Heart left ventricle (tissue), 13 donors: ENCODE measurements around the gene CPEB1.

Experiments used
- CTCF ChIP-seq, 12 donors: fragments of 200-600 bp; sonication (generic) in 4 of 12; IDR thresholded peaks; one replicate each; pipeline versions ENCODE4 v1.5.0 to v1.8.0; 2018 to 2022; ENCODE audit warnings: antibody characterized with exemption in 12 of 12, mild to moderate bottlenecking in 5 of 12
- POLR2A ChIP-seq, 2 donors: fragments of 450-650 bp; IDR thresholded peaks; one replicate each; pipeline ENCODE4 v1.6.1; 2017; ENCODE audit warnings: antibody characterized with exemption in 2 of 2, mild to moderate bottlenecking in 2 of 2, moderate library complexity in 2 of 2
- donor health status: ischemic (EF 13 %, LVEDD 7.1; RV severe dilation, severe dysfunction).
- donor health status: DM: no; HTN: yes; CAD: no.
- donor health status: DM: no; HTN: no; CAD: no.
- donor health status: ischemic (EF 25% LVEDD 6.9; RV normal size, moderate dysfunction).
- donor health status: ischemic (EF 25% LVEDD 5.7; RV mildly dilated, moderate dysfunction).
- donor health status: ischemic (EF 35%, LVEDD 5.7; RV mildly dilated, moderate dysfunction).
- donor health status: nonischemic (EF 11% LVEDD 7.7; RV severe dilation, severe dysfunction).
- donor health status: DM: yes; HTN: yes; CAD: no.
- donor health status: PGD.
- donor health status: ischemic (EF 29% LVEDD 5.4; RV normal size, mild dysfunction).
- donor health status: nonischemic (EF 23%, LVEDD 6.1; RV moderate dilation, normal function).

- no peak for TF ChIP-seq CTCF (IDR thresholded peaks at IDR 0.05)
- TF ChIP-seq POLR2A (IDR thresholded peaks at IDR 0.05), result no peak
Measured at GRCh38 chr15:82655606-82656005, 8.4 kb upstream of the CPEB1 start.
